Body of pancreas (tissue), 4 donors: ENCODE measurements around the gene KCNK13.

Source experiments
- CTCF ChIP-seq, 7 experiments: fragments of 450-650 bp in 4 of 7; fragments of 200-600 bp in 3 of 7; sonication (generic) in 3 of 7; IDR thresholded peaks; one replicate each; pipeline ENCODE4 v1.5.1; 2016 to 2019; ENCODE audit warnings: antibody characterized with exemption in 7 of 7
- POLR2A ChIP-seq, 3 donors: fragments of 450-650 bp; IDR thresholded peaks; one replicate each; pipeline ENCODE4 v1.6.1; 2016; ENCODE audit warnings: antibody characterized with exemption in 3 of 3, mild to moderate bottlenecking in 2 of 3

- TF ChIP-seq POLR2A (IDR thresholded peaks at IDR 0.05): no peak
- no peak for TF ChIP-seq CTCF (IDR thresholded peaks at IDR 0.05)
Measured at GRCh38 chr14:90136904-90137303, 75.1 kb downstream of the KCNK13 start.
